ENCODE results near the gene FAM50A. TPM values are rescaled to one million over a fixed set of nuclear protein-coding genes. Genes with fewer than 3 reads are reported as not detected.
A peak's percentile ranks its signal among the peaks of the same experiment; 100 is the strongest.
"Not testable (repeated sequence)": the region's sequence is repeated elsewhere in the genome, so short reads cannot be mapped to it uniquely, and the experiment has no call there.

FAM50A gene
- polyA plus RNA-seq, 3 donors from 2014 or later, result 45.2 to 63.3 (median 53.3) TPM

GRCh38 chrX:154490021-154490413 is 46.1 kb downstream of the FAM50A start:
- Mint-ChIP-seq H3K4me1 (peaks cover 22 to 28% of the 10 kb centered on the region in 2 donors), H3K27ac (peak overlapping the region; percentile 87 to 95 (median 94))

GRCh38 chrX:154490414-154491083 is 46.6 kb downstream of the FAM50A start, which contains the start of gene SLC10A3:
SLC10A3 (minus strand) TSS chrX:154490629; CDS start chrX:154488940, 1,689 bp downstream.
- H3K9me3 Mint-ChIP-seq, result no peaks in the 10 kb centered on the region
- no peaks in the 10 kb centered on the region for H3K36me3 Mint-ChIP-seq
- H3K27ac Mint-ChIP-seq, result peak within 1 kb of the TSS; percentile 90 to 97 (median 95)
- H3K4me3 Mint-ChIP-seq, result peak within 1 kb of the TSS; percentile 86 to 88 (median 87)
- DNase-seq, result peak; percentile 88 to 92 (median 90)
- peaks cover 22 to 26% of the 10 kb centered on the region in 2 donors for H3K4me1 Mint-ChIP-seq
- H3K27me3 Mint-ChIP-seq (ENCODE audit: low read depth in 3 of 3), result peaks cover 1 to 11% (median 6%) of the 10 kb centered on the region in 3 donors

More at GRCh38 chrX:154490021-154490413, 46.1 kb downstream of the FAM50A start:
- Mint-ChIP-seq H3K36me3 (no peaks in the 10 kb centered on the region), H3K9me3 (no peaks in the 10 kb centered on the region), H3K27me3 (ENCODE audit: low read depth in 3 of 3) (peaks cover 1 to 11% (median 6%) of the 10 kb centered on the region in 3 donors), H3K4me3 (peak overlapping the region; percentile 83 to 88 (median 87))
- DNase-seq, result no peak

- no peak overlapping the region for H3K4me3 Mint-ChIP-seq
These were observed 50.8 kb downstream of the FAM50A start for GRCh38 chrX:154494715-154495114.

GRCh38 chrX:154495472-154495922 is 51.6 kb downstream of the FAM50A start:
- H3K4me3 Mint-ChIP-seq, result no peak overlapping the region
- DNase-seq, result no peak
- H3K9me3 Mint-ChIP-seq, result no peaks in the 10 kb centered on the region
- H3K36me3 Mint-ChIP-seq, result no peaks in the 10 kb centered on the region
- no peak overlapping the region for H3K27ac Mint-ChIP-seq
- H3K27me3 Mint-ChIP-seq (ENCODE audit: low read depth in 3 of 3), result peaks cover 2 to 3% (median 3%) of the 10 kb centered on the region in 3 donors
- peaks cover 0 to 8% of the 10 kb centered on the region in 2 donors for H3K4me1 Mint-ChIP-seq

More at GRCh38 chrX:154494715-154495114, 50.8 kb downstream of the FAM50A start:
- Mint-ChIP-seq H3K36me3 (no peaks in the 10 kb centered on the region), H3K4me1 (peaks cover 2 to 9% of the 10 kb centered on the region in 2 donors), H3K9me3 (no peaks in the 10 kb centered on the region), H3K27ac (no peak overlapping the region), H3K27me3 (ENCODE audit: low read depth in 3 of 3) (peaks cover 3 to 7% (median 6%) of the 10 kb centered on the region in 3 donors)
- no peak for DNase-seq

GRCh38 chrX:154496591-154497137 is 52.7 kb downstream of the FAM50A start:
- not testable (repeated sequence) for H3K36me3 Mint-ChIP-seq; H3K9me3 Mint-ChIP-seq; DNase-seq; H3K27me3 Mint-ChIP-seq (ENCODE audit: low read depth in 3 of 3); H3K27ac Mint-ChIP-seq; H3K4me1 Mint-ChIP-seq; H3K4me3 Mint-ChIP-seq

Other genes starting within 250 kb of the FAM50A start
- gene OPN1MW2, start 224.4 kb upstream of the FAM50A start, polyA plus RNA-seq, result not detected
- gene OPN1MW3, start 186.6 kb upstream of the FAM50A start, polyA plus RNA-seq, result under 1 TPM in 2 of 3 donors, not detected in 1; 0.16 to 0.19 TPM
- under 1 TPM in 1 of 3 donors, not detected in 2; 0.46 TPM for gene TEX28, start 149.0 kb upstream of the FAM50A start, polyA plus RNA-seq
- gene TKTL1, start 148.3 kb upstream of the FAM50A start, polyA plus RNA-seq, result 100 to 1,000 TPM in 1 of 3 donors, 10 to 100 TPM in 2; 58.7 to 282 (median 69.8) TPM
- gene FLNA, start 69.5 kb upstream of the FAM50A start, polyA plus RNA-seq, result 1,000 to 10,000 TPM in 1 of 3 donors, 100 to 1,000 TPM in 2; 135 to 1,231 (median 241) TPM
- gene EMD, start 64.8 kb upstream of the FAM50A start, polyA plus RNA-seq, result 10 to 100 TPM; 27.2 to 31.2 (median 28.9) TPM
- 1,000 to 10,000 TPM; 2,085 to 3,021 (median 2,819) TPM for gene RPL10, start 45.8 kb upstream of the FAM50A start, polyA plus RNA-seq
- 10 to 100 TPM; 14.1 to 21.1 (median 17.8) TPM for gene DNASE1L1, start 34.9 kb upstream of the FAM50A start, polyA plus RNA-seq
- gene TAFAZZIN, start 32.6 kb upstream of the FAM50A start, polyA plus RNA-seq, result 10 to 100 TPM; 24.9 to 39.2 (median 32.4) TPM
- 100 to 1,000 TPM in 2 of 3 donors, 10 to 100 TPM in 1; 98.3 to 193 (median 154) TPM for gene ATP6AP1, start 15.5 kb upstream of the FAM50A start, polyA plus RNA-seq
- 10 to 100 TPM; 20.9 to 37.8 (median 29.2) TPM for gene GDI1, start 7.0 kb upstream of the FAM50A start, polyA plus RNA-seq
- gene PLXNA3, start 14.1 kb downstream of the FAM50A start, polyA plus RNA-seq, result 1 to 10 TPM in 1 of 3 donors, under 1 TPM in 1, not detected in 1; 0.20 to 1.4 TPM
- 10 to 100 TPM; 30.5 to 65.0 (median 52.4) TPM for gene LAGE3, start 35.1 kb downstream of the FAM50A start, polyA plus RNA-seq
- 10 to 100 TPM; 56.3 to 68.9 (median 61.2) TPM for gene UBL4A, start 42.5 kb downstream of the FAM50A start, polyA plus RNA-seq
- 100 to 1,000 TPM in 1 of 3 donors, 10 to 100 TPM in 2; 53.1 to 110 (median 91.1) TPM for gene SLC10A3, start 46.5 kb downstream of the FAM50A start, polyA plus RNA-seq
- 10 to 100 TPM; 27.1 to 31.3 (median 30.1) TPM for gene FAM3A, start 72.1 kb downstream of the FAM50A start, polyA plus RNA-seq
- gene G6PD, start 102.7 kb downstream of the FAM50A start, polyA plus RNA-seq, result 10 to 100 TPM; 10.5 to 24.9 (median 12.1) TPM
- 10 to 100 TPM; 41.4 to 69.4 (median 45.9) TPM for gene IKBKG, start 103.5 kb downstream of the FAM50A start, polyA plus RNA-seq
- not detected for gene CTAG1A, start 141.0 kb downstream of the FAM50A start, polyA plus RNA-seq
- not detected for gene CTAG1B, start 175.1 kb downstream of the FAM50A start, polyA plus RNA-seq
- gene CTAG2, start 209.4 kb downstream of the FAM50A start, polyA plus RNA-seq, result not detected